Measurements from ENCODE around the gene GRP.

GRP gene

GRCh38 chr18:59276047-59276446 lies 56.1 kb downstream of the GRP start:
- Histone ChIP-seq H2AFZ (no peak overlapping the region), H3K79me2 (no peaks in the 10 kb centered on the region), H3K27me3 (ENCODE audit: control insufficient read depth, insufficient read depth, low read length) (peaks cover 14% of the 10 kb centered on the region)

GRCh38 chr18:59278793-59279192 lies 58.8 kb downstream of the GRP start:
- Histone ChIP-seq H3K4me3 (ENCODE audit: low read depth, low read length) (no peak overlapping the region), H2AFZ (no peak overlapping the region), H3K4me1 (no peaks in the 10 kb centered on the region), H3K27ac (no peak overlapping the region), H3K9ac (no peak overlapping the region), H3K27me3 (ENCODE audit: control insufficient read depth, insufficient read depth, low read length) (peaks cover 4% of the 10 kb centered on the region), H3K4me2 (ENCODE audit: low read length) (no peak overlapping the region), H3K9me3 (ENCODE audit: control insufficient read depth, low read length) (no peaks in the 10 kb centered on the region), H3K36me3 (ENCODE audit: control insufficient read depth, insufficient read depth, low read length) (no peaks in the 10 kb centered on the region), H3K79me2 (no peaks in the 10 kb centered on the region)
- no peak for TF ChIP-seq CTCF (IDR thresholded peaks at IDR 0.05)

More at GRCh38 chr18:59276047-59276446, 56.1 kb downstream of the GRP start:
- H3K9ac ChIP-seq: no peak overlapping the region
- TF ChIP-seq CTCF (IDR thresholded peaks at IDR 0.05): no peak
- H3K4me2 ChIP-seq (ENCODE audit: low read length): no peak overlapping the region
- H3K4me1 ChIP-seq: no peaks in the 10 kb centered on the region
- H3K9me3 ChIP-seq (ENCODE audit: control insufficient read depth, low read length): no peaks in the 10 kb centered on the region
- no peaks in the 10 kb centered on the region for H3K36me3 ChIP-seq (ENCODE audit: control insufficient read depth, insufficient read depth, low read length)
- no peak overlapping the region for H3K4me3 ChIP-seq (ENCODE audit: low read depth, low read length)
- no peak overlapping the region for H3K27ac ChIP-seq

DNA sequence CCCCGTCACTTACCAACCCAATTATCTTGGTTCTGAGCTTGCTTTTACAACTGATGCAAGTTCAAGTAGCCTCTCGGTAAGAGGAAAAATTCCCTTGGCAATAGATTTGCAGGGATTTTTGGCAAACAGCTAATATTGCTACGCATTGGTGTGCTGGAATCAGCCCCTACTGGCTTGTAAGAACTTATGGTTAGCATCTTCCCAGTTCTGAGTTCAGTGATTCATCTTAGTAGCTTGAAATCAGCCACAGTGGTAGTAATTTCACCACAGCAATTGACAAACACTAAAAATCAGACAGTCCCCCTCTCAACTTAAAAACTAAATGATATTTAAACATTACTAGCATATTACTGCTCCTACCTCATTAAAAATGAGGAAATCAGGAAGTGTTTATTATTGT lies 59.2 kb downstream of the GRP start:
- H3K9me3 ChIP-seq (ENCODE audit: control insufficient read depth, low read length): no peaks in the 10 kb centered on the region
- no peak overlapping the region for H2AFZ ChIP-seq
- no peak for TF ChIP-seq CTCF (IDR thresholded peaks at IDR 0.05)
- no peaks in the 10 kb centered on the region for H3K27me3 ChIP-seq (ENCODE audit: control insufficient read depth, insufficient read depth, low read length)
- no peak overlapping the region for H3K27ac ChIP-seq
- no peak overlapping the region for H3K9ac ChIP-seq
- H3K4me2 ChIP-seq (ENCODE audit: low read length): no peak overlapping the region
- no peaks in the 10 kb centered on the region for H3K36me3 ChIP-seq (ENCODE audit: control insufficient read depth, insufficient read depth, low read length)
- H3K79me2 ChIP-seq: no peaks in the 10 kb centered on the region
- H3K4me1 ChIP-seq: no peaks in the 10 kb centered on the region
- no peak overlapping the region for H3K4me3 ChIP-seq (ENCODE audit: low read depth, low read length)

DNA sequence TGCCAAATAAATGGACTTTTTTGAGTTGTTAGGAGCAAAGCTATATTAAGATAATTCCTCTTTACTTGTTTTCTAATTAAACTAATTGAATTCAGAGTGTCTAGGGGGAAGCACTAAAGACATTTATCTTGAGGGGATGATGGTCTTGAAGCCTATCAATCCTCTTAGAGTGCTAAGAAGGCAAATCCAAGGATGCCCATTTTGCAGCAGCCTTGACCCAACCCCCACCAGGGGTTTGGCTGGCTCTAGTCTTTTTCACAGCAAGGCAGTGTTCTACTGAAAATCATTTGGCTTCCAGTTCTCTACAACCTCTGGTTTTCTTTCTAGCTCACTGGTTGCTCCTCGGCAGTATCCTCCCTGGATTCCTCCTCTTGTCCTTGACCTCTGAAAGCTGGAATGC lies 59.8 kb downstream of the GRP start:
- no peaks in the 10 kb centered on the region for H3K79me2 ChIP-seq
- no peak overlapping the region for H3K4me2 ChIP-seq (ENCODE audit: low read length)
- H3K9me3 ChIP-seq (ENCODE audit: control insufficient read depth, low read length): no peaks in the 10 kb centered on the region
- H3K4me3 ChIP-seq (ENCODE audit: low read depth, low read length): no peak overlapping the region
- H3K9ac ChIP-seq: no peak overlapping the region
- no peaks in the 10 kb centered on the region for H3K4me1 ChIP-seq
- H3K27ac ChIP-seq: no peak overlapping the region
- TF ChIP-seq CTCF (IDR thresholded peaks at IDR 0.05): no peak
- no peaks in the 10 kb centered on the region for H3K27me3 ChIP-seq (ENCODE audit: control insufficient read depth, insufficient read depth, low read length)
- H2AFZ ChIP-seq: no peak overlapping the region
- no peaks in the 10 kb centered on the region for H3K36me3 ChIP-seq (ENCODE audit: control insufficient read depth, insufficient read depth, low read length)
